ENCODE results near the gene ADAM11. TPM values are rescaled to one million over a fixed set of nuclear protein-coding genes. Genes with fewer than 3 reads are reported as not detected.

ADAM11 gene
- total RNA-seq, 4 donors from 2014 or later: 0.10 to 4.2 (median 1.3) TPM

- ATAC-seq: no peak
- H3K27ac ChIP-seq: peak overlapping the region in 3 of 4 donors; percentile 19 to 93 (median 61)
- H3K9me3 ChIP-seq: no peaks in the 10 kb centered on the region
- peaks cover 50% of the 10 kb centered on the region for H3K27me3 ChIP-seq
- 55 to 62% methylated on average over 6 to 9 of the region's 15 CpGs for WGBS, 2 donors (ENCODE audit: low coverage in 1 of 2)
- no peaks in the 10 kb centered on the region for H3K36me3 ChIP-seq
- TF ChIP-seq POLR2AphosphoS5 (IDR thresholded peaks at IDR 0.05) (no peak), POLR2A (IDR thresholded peaks at IDR 0.05) (no peak), CTCF (IDR thresholded peaks at IDR 0.05) (no peak), EP300 (IDR thresholded peaks at IDR 0.05) (no peak)
- H3K4me3 ChIP-seq: no peak overlapping the region
- H3K4me1 ChIP-seq: peaks cover 0 to 73% (median 4%) of the 10 kb centered on the region in 3 donors
These were observed 67.5 kb downstream of the ADAM11 start for GRCh38 chr17:44826123-44826790.

- Histone ChIP-seq H3K36me3 (no peaks in the 10 kb centered on the region), H3K4me3 (peak overlapping the region in 1 of 2 donors; percentile 86), H3K27ac (peak overlapping the region in 3 of 4 donors; percentile 93 to 98 (median 94)), H3K9me3 (no peaks in the 10 kb centered on the region), H3K27me3 (peaks cover 52% of the 10 kb centered on the region), H3K4me1 (peaks cover 0 to 61% (median 4%) of the 10 kb centered on the region in 3 donors)
- no peak for TF ChIP-seq POLR2AphosphoS5 (IDR thresholded peaks at IDR 0.05)
- no peak for TF ChIP-seq POLR2A (IDR thresholded peaks at IDR 0.05)
- TF ChIP-seq CTCF (IDR thresholded peaks at IDR 0.05): no peak
- TF ChIP-seq EP300 (IDR thresholded peaks at IDR 0.05): no peak
- ATAC-seq: no peak
- WGBS, 2 donors (ENCODE audit: low coverage in 1 of 2): 32 to 45% methylated on average over 1 of the region's 1 CpG
These were observed 69.1 kb downstream of the ADAM11 start for GRCh38 chr17:44827863-44828262.

GRCh38 chr17:44828919-44829522, 70.2 kb downstream of the ADAM11 start:
- Histone ChIP-seq H3K27ac (peak overlapping the region; percentile 75 to 98 (median 94)), H3K4me1 (peaks cover 0 to 60% (median 4%) of the 10 kb centered on the region in 3 donors), H3K27me3 (peaks cover 49% of the 10 kb centered on the region), H3K9me3 (no peaks in the 10 kb centered on the region), H3K4me3 (peak overlapping the region; percentile 78 to 86), H3K36me3 (no peaks in the 10 kb centered on the region)
- TF ChIP-seq EP300 (IDR thresholded peaks at IDR 0.05) (no peak), POLR2AphosphoS5 (IDR thresholded peaks at IDR 0.05) (no peak), POLR2A (IDR thresholded peaks at IDR 0.05) (no peak), CTCF (IDR thresholded peaks at IDR 0.05) (no peak)
- no peak for ATAC-seq
- 0 to 3% methylated on average over 15 to 19 of the region's 21 CpGs for WGBS, 2 donors (ENCODE audit: low coverage in 1 of 2)

- peak within 1 kb of the TSS; percentile 75 to 98 (median 94) for H3K27ac ChIP-seq
- peak within 1 kb of the TSS; percentile 78 to 86 for H3K4me3 ChIP-seq
- WGBS, 2 donors (ENCODE audit: low coverage in 1 of 2): no CpG with 5 or more reads among the region's 123 CpGs
- no peaks in the 10 kb centered on the region for H3K36me3 ChIP-seq
- peaks cover 0 to 60% (median 4%) of the 10 kb centered on the region in 3 donors for H3K4me1 ChIP-seq
- H3K27me3 ChIP-seq: peaks cover 49% of the 10 kb centered on the region
- ATAC-seq: peak; percentile 75
- peak; percentile 24 to 48 for TF ChIP-seq POLR2A (IDR thresholded peaks at IDR 0.05)
- TF ChIP-seq POLR2AphosphoS5 (IDR thresholded peaks at IDR 0.05): no peak
- no peak for TF ChIP-seq EP300 (IDR thresholded peaks at IDR 0.05)
- TF ChIP-seq CTCF (IDR thresholded peaks at IDR 0.05): no peak
- H3K9me3 ChIP-seq: no peaks in the 10 kb centered on the region
These were observed 71.0 kb downstream of the ADAM11 start, which contains the start of gene GJC1 for GRCh38 chr17:44829523-44830358. TSS of gene GJC1 (minus strand) at chr17:44830287. CDS start at chr17:44805817, 24,470 bp downstream.

Data from gastroesophageal sphincter (tissue), 4 donors.